NK-92 treated with Interleukin-12 subunit alpha and Interleukin-12 subunit beta, amount 100 ng/mL, for 24 hours (cell line): ENCODE data around the gene CENPM.
A peak's percentile ranks its signal among the peaks of the same experiment; 100 is the strongest.
"Not testable (repeated sequence)": the region's sequence is repeated elsewhere in the genome, so short reads cannot be mapped to it uniquely, and the experiment has no call there.

Experiments
- DNase-seq: peaks from one replicate; lab custom pipeline; 2025; lab: John Stamatoyannopoulos, UW

Gene CENPM

DNA sequence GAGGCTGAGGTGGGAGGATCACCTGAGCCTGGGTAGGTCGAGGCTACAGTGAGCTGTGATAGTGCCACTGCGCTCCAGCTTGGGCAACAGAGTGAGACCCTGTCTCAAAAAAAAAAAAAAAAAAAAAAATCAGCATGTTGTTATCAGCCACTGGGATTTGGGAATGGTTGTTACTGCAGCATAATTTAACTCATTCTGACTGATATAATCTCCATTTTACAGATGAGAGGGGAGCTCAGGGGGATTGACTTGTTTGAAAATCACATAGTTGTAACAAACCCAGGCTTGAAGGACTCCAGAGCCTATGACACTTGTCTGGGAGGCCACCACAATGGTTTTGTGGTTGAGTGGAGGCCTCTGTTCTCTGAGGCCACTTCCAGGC, 19.3 kb upstream of the CENPM start:
- no peak for DNase-seq

DNA sequence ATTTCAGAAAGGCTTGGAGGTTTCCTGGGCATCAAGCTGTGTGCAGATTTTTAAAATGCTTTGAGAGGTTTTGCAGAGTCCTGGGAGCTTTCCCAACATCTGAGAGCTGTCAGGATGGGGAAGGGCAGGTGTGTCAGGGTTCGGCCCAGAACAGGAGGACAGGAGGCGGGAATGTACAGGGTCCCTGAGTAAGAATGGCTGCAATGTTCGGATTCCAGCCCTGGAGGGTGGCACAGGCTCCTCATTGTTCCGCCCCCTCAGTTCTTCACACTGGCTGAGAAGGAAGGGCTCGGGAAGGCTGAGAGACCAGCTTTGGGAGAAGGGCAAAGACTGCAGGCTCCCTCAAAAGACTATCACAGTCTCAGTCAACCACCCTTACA, 17.1 kb upstream of the CENPM start:
- no peak for DNase-seq

DNA sequence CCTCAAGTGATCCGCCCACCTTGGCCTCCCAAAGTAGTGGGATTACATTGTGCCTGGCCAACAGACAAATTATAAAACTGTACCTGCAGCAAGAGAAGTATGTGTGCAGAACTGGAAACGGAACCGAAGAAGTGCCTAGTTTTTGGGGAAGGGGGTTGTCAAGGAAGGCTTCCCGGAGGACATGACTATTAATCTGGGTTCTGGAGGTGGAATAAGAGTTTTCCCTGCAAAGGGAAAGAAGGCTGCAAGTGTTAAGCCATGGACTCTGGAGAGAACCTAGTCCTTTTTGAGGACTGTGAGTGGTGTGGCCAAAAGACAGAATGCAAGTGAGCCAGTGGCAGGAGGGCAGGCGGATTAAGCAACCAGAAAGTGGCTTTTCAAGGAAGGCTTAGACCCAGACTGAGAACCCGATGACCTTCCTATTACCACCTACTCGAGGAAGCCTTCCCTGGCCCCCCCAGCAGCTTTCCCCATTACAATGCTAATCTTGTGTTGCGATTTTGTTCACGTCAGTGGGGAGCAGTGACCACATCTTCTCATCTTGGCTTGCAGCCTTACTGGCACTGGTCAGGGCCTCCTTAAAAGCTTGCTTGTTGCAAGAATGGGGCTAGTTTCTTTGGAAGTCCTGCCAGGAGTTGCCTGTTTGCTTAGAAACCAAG, 16.6 kb upstream of the CENPM start:
- DNase-seq: no peak

DNA sequence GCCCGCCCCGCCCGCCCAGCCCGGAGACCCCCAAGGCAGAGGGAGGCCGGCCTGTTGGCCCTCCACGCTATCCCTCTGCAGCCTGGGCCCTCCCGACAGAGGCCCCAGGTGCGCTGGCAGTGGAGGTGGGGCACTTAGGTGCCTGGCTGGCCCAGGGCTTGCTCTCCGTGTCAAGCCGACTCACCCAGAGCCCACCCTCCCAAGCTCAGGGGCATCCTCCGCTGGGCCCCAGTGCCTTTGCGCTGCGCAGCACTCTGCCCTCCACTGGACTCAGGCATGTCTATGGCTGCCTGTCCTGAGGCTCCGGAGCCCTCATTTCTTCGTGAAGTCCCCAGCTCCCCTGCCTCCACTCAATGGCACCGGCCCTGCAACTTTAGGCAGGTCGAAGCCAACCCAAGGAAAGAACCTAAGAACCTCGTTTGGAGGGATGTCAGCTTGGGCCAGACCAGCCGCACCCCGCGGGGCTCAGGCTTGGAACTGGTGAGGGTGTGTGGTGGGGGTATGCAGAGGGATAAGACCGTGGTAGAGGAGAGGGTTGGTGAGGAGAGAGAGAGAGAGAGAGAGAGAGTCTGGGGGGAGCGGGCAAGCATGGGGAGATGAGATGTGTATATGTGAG, 11.1 kb upstream of the CENPM start:
- DNase-seq: no peak

DNA sequence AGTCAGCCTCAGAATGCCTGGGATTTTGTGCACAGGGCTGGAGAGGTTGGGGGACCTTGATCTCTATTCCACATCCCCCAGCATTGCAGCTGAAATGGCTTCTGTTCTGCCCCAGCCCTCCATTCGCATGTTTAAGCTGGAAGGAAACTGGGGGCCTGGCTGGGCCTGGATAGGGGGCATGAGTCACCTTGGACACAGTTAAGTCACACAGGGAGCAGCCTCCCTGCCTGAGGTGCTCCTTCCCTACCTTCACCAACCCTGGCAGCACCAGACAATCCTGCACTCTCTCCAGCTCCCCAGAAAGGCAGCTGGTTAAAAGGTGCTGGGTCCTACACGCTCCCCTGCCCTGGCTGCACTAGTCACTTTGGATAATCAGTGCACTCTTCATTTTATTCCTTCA, 5.8 kb upstream of the CENPM start:
- no peak for DNase-seq

DNA sequence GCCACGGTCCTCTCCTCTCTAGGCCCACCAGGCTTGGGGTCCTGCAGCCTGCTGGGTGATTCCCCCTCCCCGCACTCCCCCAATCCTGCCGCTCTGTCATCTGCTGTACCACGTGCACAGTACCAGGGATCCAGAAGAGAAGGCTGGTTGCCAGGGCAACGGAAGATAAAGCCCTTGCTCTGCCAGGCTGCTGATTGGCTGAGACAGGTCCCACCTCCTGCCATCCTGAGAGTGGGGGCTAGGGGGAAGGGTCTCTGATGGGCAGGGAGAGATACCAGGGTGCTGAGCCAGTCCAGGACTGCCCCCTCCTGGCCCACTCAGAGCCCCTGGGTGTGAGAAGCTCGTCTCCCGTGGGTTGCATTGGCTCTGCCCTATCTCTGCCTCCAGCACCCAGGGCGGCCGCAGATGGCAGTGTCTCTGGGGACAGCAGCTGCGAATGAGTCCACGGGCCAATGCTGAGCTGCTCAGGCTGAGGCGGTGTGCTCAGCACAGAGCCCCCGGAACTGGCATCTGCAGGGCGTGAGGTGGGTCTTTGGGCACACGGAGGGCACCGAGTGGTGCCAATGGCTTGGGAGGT, 5.0 kb upstream of the CENPM start, which contains the start of gene SMIM45:
Gene SMIM45 (plus strand): TSS at position 253 of the 577 bp plus-strand sequence.
- no peak for DNase-seq

DNA sequence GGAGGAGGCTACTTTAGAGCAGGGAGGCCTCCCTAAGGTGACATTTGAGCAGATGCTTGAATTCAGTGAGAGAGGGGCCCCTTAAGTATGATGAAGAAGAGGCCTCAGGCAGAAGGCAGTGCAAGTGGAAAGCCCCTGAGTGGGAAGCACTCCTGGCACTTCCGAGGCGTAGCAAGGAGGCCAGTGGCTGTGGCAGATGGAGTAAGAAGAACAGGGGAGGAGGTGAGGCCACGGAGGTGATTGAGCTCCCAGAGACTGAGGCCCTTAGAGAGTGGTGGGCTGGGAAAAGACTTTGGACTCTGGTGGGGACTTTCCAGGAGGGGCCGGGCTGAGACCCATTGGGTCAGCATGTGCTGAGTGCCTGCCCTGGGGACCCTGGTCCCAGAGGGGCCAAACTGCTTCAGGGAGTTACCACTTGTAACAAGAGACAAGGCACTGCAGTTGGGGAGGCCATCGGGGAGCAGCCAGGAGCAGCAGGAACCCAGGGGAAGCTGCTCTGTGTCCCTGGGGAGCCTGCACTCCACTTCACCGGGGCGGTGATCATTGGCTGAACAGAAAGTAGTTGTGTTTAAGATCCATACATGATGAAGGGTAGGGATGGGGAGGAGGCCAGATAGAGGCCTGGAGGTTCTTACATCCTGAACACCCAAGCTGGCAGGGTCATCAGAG, 2.5 kb upstream of the CENPM start:
- DNase-seq: no peak

DNA sequence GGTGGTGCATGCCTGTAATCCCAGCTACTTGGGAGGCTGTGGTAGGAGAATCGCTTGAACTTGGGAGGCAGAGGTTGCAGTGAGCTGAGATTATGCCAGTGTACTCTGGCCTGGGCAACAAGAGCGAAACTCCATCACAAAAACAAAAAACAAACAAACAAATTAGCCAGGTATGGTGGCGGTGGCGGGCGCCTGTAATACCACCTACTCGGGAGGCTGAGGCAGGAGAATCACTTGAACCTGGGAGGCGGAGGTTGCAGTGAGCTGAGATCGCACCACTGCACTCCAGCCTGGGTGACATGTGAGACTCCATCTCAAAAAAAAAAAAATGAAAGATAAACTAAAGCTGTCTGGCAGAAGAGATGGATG, 2.0 kb upstream of the CENPM start:
- not testable (repeated sequence) for DNase-seq

DNA sequence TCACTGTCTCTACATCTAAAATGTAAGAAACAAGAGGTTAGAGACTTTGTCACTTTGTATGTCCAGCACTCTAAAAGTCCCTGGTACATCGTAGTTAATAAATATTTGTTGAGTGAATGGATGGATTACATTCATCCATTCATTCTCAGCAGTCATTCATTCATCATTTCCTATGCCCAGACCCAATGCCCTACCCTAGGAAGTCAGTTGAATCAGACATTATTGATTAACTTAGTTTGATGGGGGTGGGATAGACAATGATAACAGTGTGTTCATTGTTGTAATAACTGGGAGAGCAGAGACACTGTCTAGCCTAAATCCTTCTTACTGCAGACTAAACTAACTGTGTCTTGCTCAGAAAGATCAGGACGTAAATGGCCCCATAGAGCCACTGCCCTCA, 1.2 kb upstream of the CENPM start:
- no peak for DNase-seq

DNA sequence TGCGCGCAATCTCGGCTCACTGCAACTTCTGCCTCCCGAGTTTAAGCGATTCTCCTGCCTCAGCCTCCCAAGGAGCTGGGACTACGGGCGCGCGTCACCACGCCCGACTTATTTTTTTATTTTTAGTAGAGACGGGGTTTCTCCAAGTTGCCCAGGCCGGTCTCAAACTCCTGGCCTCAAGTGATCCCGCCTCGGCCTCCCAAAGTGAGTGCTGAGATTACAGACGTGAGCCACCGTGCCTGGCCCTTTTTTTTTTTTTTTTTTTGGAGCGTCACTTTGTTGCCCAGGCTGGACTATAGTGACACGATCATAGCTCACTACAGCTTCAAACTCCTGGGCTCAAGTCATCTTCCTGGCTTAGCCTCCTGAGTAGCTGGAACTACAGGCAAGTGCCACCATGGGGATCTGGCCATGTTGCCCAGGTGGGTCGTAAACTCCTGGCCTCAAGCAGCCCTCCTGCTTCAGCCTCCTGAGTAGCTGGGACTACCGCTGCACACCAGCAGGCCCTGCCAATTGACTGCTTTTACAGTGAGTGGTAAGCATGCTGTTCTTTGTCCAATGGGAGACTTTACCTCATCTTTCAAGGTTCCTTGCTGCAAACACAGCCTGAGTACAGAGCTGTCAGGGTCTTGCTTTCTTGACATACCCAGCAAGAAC, 600 bp upstream of the CENPM start:
- no peak for DNase-seq

DNA sequence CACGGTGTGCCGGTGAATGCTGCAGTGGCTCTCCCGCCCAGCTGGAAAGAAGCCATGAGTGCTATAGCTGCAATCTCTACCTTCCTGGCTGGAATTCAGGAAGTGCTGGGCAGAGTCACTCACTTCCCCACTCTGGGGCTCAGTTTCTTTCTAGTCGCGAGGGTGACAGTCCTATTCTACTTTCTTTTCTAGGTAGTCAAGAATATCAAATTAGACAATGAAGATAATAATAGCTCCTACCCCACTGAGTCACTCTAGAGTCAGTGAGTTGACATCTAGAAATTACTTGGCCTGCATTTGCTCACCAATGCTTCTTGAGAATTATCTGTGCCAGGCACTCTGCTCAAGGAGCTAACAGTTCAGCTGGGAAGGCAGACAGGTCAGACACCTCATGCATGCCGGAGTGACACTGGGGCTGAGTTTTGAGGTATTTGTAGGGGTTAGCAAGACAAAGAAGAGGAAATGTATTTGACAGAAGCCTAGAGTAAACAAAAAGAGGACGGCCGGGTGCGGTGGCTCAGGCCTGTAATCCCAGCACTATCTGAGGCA, 3.2 kb downstream of the CENPM start:
- DNase-seq: no peak

DNA sequence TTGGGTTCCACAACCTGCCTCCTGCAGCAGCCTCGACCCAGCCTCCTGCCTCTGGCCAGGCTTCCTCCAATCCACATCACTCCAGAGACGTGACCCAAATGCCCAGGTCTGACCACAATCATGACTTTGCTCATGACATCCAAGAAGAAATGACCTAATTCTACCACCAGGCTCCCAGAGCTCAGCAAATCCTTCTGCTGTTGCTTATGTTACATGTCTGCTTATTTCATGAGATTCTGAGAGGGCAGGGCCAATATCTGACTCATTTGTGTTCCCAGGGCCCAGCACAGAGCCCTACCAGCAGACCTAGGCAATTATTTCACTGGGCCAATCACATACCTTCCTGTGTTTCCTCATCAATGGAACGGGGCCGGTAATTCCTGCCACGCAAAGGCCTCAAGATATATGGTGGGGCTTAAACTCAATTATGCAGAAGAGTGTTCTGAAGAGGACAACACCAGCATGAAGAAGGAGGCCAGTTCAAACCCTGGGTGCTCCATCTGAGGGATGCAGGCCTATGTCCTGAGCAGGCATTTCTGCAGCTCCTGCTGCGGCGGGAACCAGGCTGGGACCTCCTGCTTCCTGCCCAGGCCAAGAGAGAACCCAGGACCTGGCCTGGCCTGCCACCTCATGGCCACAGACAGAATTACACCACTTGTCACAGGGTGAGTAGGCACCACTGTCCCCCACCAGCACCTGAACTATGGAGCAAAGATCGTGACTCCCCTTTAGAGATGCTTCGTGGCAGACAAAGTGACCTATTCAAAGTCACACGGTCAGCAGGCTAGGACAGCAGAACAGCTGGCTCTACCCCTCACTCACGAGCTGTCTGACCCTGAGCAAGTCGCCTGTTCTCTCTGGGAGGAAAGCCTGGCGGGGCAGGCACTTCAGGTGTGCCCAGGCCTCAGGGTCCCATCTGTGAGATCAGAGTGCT, 5.9 kb downstream of the CENPM start:
- DNase-seq: peak; percentile 37

DNA sequence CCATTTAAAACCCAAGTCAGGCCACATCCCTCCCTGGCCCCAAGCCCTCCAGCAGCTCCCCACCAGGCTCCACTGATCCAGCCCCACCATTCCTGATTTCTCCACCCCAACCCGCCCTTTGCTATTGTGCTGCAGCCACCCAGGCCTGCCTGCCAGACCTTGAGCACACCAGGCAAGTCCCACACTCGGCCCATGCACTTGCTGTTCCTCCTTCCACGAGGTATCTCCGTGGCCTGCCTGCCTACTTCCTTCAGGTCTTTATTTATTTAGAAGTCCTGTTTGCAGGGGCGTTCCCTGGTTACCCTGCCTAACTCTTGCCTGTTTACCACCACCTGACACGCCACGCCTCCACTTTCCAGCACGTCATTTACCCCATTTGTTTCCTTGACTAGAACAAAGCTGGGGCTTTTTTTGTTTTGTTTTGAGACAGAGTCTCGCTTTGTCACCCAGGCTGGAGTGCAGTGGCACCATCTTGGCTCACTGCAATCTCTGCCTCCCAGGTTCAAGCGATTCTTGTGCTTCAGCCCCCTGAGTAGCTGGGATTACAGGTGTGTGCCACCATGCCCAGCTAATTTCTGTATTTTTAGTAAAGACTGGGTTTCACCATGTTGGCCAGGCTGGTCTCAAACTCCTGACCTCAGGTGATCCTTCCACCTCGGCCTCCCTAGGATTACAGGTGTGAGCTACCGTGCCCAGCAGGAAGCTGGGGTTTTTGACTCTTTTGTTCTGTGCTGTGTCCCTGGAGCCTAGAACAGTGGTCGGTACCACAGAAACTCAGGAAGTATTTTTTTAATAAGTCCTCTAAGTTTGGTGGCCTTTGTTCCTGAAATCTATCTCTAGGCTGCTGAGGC, 6.7 kb downstream of the CENPM start:
- no peak for DNase-seq

DNA sequence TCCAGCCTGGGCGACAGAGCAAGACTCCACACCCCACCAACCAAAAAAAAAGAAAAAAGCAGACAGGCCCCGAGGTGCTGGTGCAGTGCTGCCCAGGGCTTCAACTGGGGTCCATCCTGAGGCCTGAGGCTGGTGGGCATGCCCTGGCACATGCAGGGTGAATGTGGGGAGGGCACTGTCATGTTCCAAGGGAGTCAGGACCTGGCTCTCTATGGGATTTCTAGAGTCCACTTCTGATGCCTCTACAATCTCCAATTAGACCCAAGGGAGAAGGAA, 10.1 kb downstream of the CENPM start:
- no peak for DNase-seq

DNA sequence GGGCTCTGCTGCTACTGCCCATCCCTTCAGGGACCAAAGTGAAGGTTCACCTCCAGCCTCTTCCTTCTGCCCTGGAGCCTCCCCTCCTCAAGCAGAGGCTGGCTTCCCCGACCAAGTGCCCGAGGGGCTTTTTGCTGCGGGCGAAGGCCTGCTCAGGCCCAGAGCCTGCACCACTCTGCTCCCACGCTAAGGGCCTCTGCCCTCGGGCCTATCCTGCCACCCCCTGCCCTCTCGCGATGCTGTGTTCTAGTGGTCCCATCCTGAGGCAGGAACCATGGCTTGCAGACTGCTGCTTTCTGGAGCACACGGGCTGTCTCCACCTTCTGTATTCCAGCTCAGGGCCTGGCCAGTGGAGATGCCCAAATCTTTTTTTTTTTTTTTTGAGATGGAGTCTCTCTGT, 11.4 kb downstream of the CENPM start:
- DNase-seq: no peak

DNA sequence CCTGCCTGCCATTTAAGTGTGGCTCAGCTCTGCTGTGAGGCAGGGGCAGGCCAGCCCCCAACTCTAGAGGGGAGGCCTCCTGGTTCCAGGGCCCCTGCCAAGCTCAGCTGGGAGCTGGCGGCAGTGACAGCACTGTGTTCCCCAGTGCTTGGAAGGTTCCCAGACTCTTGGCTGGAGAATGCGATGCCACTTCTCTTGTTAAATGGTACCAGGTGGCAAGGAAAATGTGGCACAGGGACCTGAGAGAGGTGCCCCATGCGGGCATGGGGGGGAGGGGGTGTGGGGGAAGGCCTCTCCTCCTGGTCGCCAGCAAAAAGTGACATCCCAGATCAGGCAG, 12.0 kb downstream of the CENPM start:
- DNase-seq: no peak

DNA sequence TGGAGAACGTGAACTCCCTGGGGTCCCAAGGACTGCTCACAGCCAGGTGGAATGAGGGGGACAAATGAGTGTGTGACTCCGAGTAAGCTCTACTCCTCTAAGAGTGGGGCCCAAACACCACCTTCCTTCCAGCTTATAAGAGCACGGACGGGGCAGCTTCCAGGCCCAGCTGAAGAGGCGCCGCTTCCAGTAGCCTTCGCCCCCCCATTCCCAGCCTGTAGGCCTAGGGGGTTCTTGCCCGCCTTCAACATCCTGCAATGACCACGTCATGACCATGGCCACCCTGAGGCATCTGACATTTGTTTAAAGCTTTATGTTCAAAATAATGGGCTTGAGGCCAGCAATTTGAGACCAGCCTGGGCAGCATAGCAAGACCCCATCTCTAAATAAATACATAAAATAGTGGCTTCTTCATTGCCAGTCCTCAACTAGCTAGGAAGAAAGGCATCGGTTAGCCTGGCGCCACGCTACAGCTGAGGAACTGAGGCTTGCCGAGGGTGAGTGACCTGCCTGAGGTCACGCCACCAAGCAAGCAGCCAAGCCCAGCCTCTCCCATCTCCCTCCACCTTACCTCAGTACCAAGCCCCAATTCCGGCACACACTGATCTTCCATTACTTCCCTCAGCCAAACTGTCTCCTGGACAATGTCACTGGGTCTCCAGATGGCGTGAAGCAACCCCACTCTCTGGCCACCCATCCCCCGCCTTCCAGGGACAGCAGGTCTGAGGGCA, 12.5 kb downstream of the CENPM start:
- DNase-seq: no peak

DNA sequence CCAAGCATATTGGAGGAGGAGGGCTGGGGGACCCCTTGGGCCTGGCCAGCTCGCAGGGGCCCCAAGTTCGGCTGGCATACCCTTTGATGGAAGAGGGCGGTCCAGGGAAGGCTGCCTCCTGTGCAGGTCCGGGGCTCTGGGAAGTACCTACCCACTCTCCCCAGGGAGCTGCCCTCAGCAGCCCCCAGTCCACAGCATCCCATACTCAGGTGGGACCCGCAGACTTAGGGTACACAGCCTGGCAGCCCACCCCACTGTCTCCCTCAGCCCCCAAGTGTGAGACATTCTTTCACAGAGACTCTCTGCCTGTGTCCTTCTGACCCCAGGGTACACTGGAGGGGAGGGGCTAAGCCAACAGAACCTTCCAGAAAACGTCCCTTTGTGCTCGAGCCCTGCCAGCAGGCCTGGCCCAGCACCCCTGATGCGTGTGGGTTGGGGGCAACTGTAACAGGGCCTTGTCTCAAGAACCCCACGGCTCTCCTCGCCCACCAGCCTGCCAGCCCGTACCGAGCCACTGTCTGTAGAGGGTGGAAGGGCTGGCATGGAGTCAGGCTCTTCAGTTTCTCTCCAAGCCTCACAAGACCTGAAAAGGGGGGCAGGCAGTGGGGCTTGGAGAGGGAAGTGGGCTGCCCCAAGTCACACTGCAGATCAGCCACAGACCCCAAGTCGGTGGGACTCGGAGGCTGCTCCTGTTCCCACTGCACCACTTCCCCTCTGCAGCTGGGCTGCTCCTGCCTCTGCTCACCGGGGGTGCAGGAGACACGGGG, 13.4 kb downstream of the CENPM start:
- DNase-seq: no peak

DNA sequence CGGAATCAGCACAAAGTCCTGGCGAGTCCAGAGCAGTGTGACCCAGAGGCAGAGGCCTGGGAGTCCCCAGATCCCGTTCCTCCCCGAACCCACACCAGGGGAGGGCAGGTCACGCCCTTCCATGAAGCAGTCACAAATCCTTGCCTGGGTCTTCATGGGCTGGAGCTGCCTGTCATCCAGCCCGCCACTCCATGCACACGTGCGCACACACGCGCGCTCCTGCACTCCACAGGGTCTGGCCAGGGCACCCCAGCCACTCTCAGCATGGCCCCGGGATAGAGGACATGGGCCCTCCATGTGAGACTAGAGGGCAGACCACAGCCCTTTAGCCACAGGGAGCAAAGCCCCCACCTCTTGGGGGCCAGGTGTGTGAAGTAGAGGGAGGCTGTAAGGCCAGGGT, 14.6 kb downstream of the CENPM start:
- no peak for DNase-seq
